IMR-90 (cell line): ENCODE data around the gene ZNF423.

Experiments
- CHD1 ChIP-seq: IDR thresholded peaks from 2 replicates; pipeline ENCODE4 v1.6.1; 2012; ENCODE audit warnings: low read depth, low read length, improper control_type of control experiment
- CTCF ChIP-seq: conservative IDR thresholded peaks from 2 replicates; pipeline ENCODE4 v1.5.1; 2012; ENCODE audit warnings: mild to moderate bottlenecking, low read depth, low read length, improper control_type of control experiment
- MAFK ChIP-seq: IDR thresholded peaks from 2 replicates; pipeline ENCODE4 v1.6.1; 2012; ENCODE audit warnings: low read depth, low read length, improper control_type of control experiment
- MXI1 ChIP-seq: IDR thresholded peaks from 2 replicates; pipeline ENCODE4 v1.6.1; 2012; ENCODE audit warnings: low read depth, mild to moderate bottlenecking, low read length, moderate library complexity, borderline replicate concordance
- NFE2L2 ChIP-seq: fragments of 150-350 bp; IDR thresholded peaks from 2 replicates; pipeline ENCODE4 v1.6.1; 2016; ENCODE audit warnings: low read depth, mild to moderate bottlenecking, low read length
- POLR2A ChIP-seq: IDR thresholded peaks from 2 replicates; pipeline ENCODE4 v1.6.1; 2012; ENCODE audit warnings: mild to moderate bottlenecking, low read depth, low read length
- RAD21 ChIP-seq: IDR thresholded peaks from 2 replicates; pipeline ENCODE4 v1.6.1; 2012; ENCODE audit warnings: low read length, improper control_type of control experiment
- RCOR1 ChIP-seq: IDR thresholded peaks from 2 replicates; pipeline ENCODE4 v1.6.1; 2012; ENCODE audit warnings: mild to moderate bottlenecking, low read length, improper control_type of control experiment; ENCODE audit not compliant: insufficient replicate concordance
- RFX5 ChIP-seq: IDR thresholded peaks from 2 replicates; pipeline ENCODE4 v1.8.0; 2012; ENCODE audit warnings: low read depth, mild to moderate bottlenecking, low read length, moderate library complexity
- TF ChIP-seq, protein P1 (sequence below): fragments of 150-350 bp; IDR thresholded peaks from 2 replicates; pipeline ENCODE4 v1.6.1; 2017; ENCODE audit warnings: mild to moderate bottlenecking, antibody characterized with exemption, low read length, low read depth

DNA sequence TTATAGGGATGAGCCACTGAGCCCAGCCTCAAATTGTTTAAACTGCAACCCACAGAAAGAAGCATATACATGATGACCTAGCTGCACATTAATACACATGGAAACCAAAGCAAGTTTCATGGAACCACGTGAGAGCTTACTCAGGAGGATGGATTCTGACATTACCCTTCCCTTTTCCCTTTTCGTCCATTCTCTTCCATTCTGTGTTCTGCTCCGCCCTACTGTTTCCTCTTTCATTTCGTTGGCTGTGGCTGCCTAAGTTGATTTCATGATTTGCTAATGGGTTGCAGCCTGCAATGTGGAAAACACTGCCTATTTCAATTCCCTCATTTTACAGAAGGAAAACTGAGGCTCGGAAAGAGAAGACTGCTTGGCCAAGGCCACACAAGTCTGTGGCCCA lies 305.8 kb downstream of the ZNF423 start:
- TF ChIP-seq MXI1 (no peak), RCOR1 (no peak), CTCF (no peak), POLR2A (no peak), CHD1 (no peak), RAD21 (no peak), MAFK (no peak), NFE2L2 (no peak), RFX5 (no peak)
- TF ChIP-seq, protein P1, sequence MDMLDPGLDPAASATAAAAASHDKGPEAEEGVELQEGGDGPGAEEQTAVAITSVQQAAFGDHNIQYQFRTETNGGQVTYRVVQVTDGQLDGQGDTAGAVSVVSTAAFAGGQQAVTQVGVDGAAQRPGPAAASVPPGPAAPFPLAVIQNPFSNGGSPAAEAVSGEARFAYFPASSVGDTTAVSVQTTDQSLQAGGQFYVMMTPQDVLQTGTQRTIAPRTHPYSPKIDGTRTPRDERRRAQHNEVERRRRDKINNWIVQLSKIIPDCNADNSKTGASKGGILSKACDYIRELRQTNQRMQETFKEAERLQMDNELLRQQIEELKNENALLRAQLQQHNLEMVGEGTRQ = no peak
